NCI-H128 (cell line): ENCODE data around the gene C19orf81.

Experiments used
- DNase-seq: peaks from one replicate; lab custom pipeline; 2025; ENCODE audit not compliant: unreplicated experiment; lab: John Stamatoyannopoulos, UW

The C19orf81 gene

GRCh38 chr19:50658441-50659317 is 9.4 kb downstream of the C19orf81 start:
- no peak for DNase-seq

DNA sequence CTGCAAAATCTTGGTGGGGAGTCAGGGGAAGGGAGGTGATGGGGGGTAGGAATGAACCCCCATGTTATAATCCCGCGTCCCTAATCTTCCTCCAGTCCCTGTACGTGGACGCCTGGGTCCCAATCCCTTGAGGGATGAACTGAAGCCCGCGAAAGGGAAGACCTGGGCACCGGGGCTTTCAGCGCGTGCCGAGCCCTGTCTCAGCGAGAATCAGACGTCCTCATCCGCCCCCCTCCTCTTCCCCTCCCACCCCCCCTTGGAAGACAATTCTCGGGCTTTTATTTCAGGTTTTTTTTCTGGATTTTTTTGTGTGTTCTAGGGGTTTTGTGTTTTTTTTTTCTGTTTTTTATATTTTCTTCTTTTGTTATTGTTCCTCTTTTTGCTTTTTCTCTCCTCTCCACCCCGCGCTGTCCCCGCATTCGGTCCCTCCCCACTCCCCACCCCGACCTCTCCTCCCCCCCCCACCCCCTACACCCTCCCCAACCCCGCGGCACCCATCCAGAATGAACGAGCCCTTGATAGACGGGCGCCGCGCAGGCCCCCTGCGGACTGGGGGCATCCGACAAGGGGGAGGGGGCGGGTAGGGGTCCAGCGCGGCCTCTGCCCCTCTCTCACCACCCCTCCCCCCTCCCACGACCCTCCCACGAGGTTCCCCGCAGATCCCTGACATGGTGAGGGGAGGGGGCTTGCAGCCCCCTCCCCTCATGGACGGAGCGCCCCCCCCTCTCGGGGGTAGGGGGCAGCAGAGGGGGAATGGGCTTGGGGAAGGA is 10.3 kb downstream of the C19orf81 start:
- DNase-seq = no peak

- DNase-seq = no peak
These were observed 10.8 kb downstream of the C19orf81 start for GRCh38 chr19:50660088-50660366.

- no peak for DNase-seq
These were observed 11.8 kb downstream of the C19orf81 start for GRCh38 chr19:50661023-50661422.

GRCh38 chr19:50661766-50662650 is 12.8 kb downstream of the C19orf81 start:
- DNase-seq = no peak

DNA sequence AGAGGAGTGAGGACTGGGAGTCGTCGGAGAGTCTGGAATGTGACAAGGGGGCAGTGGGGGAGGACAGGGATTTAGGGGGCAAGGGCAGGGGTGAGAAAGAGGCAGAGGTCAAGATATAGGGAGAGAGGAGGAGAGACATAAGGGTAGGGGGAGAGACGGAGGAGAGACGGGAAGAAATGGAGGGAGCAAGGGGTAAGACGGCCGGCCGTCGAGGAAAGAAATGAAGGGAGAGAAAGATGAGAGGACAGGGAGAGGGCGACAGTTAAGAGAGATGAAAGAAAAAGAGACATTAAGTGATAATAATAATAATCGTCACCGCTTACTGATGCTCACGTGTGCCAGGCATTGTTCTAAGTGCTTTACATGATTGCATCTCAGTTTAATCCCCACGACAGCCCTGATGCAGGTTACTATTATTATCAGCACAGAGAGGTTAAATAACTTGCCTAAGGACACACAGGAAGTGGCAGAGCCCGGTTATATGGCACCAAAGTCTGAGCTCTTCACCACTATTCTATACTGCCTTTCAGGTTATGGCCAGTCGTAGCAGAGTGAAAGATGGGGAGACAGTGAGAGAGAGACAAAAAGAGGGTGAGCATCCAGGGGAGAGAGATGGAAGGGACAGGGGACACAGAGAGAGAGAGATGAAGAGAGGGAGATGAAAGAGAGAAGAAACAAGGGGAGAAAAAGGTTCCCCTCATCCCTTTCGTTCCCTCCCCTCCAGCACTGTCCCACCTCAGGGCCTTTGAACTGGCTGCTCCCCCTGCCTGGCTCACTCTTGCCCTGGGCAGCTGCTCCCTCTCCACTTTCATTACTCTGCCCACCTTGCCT is 13.6 kb downstream of the C19orf81 start:
- no peak for DNase-seq

GRCh38 chr19:50663482-50663790 is 14.2 kb downstream of the C19orf81 start:
- no peak for DNase-seq

- no peak for DNase-seq
These were observed 15.0 kb downstream of the C19orf81 start for GRCh38 chr19:50664204-50664603.

GRCh38 chr19:50666346-50667176 is 17.3 kb downstream of the C19orf81 start:
- DNase-seq = no peak

DNA sequence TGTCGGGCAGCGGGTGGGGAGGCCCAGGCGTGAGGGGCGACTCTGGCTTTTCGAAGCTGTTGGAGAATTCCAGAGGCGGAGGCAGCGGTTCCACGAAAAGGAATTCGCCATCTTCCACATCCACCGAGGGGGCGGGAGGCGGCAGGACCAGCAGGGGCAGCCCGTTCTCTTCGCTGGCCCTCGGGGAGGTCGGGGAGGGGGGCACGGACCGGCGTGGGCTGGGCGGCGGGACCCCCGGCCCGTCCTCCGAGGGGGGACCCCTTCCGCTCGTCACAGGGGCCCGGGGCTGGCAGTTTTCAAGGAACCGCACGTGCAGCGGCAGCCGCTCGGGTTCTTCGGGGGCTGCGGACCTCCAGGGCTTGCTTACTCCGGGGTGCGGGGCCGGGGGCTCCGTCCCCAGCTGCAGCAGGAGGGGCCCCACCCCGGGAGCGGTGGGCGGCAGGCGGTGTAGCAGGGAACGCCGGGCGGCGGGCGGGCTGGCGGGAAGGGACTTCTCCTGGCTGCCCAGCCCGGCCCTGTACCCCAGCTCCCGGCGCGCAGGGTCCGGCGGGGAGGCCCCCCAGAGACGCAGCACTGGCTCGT is 18.0 kb downstream of the C19orf81 start:
- DNase-seq = no peak

GRCh38 chr19:50667759-50668231 is 18.6 kb downstream of the C19orf81 start:
- no peak for DNase-seq

DNA sequence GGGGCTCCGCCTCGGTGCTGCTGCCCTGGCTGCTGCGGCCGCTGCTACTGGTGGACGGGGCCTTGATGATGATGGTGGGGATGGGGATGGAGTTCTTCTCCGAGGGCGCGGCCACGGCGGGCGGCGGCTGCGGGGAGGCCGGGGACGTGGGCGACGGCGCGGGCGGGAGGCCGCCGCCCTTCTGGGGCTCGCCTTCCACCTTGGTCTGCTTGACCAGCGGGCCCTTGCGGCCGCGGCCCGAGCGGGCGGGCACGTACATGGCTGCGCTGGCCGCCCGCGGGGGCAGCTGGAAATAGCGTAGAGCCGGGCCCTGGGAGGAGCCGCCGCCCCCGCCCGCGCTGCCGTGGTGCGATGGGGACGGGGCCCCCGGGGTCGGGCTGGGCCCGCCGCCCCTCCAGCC is 19.2 kb downstream of the C19orf81 start:
- DNase-seq = no peak

- DNase-seq = no peak
These were observed 19.6 kb downstream of the C19orf81 start for GRCh38 chr19:50668879-50669278.

DNA sequence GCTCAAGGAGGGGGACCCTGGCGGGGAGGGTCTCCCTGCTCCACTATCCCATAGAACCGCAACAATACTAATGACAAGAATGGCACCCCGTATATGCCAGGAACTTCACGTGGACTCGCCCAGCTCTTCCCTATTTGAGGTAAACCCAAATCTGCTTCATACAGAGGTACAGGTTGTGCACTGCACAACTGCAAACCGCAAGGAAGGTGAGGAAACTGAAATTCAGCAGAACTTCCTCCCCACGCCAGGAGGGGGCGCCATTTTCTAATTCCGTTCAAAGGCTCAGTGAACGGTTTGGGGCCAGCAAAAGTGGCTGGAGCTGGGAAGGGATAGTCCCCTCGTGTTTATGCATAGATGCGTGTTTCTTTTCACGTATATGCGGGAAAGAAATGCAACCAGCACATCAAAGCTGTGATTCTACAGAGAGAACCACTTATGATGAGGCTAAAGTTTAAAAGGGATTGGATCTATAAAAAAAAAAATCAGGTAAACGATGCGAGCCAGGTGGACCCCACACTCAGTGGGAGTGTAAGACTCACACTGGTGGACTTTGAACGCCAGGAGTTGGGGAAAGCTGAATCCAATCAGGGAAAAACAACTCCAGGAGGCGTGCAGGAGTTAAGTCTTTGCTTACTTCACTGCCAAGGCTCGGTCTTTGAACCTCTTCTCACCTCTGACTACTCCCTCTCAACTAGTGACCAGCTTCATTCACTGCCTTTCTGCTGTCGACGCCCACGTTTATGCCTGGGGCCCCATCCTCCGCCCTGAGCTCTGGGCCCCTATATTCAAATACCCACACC is 20.3 kb downstream of the C19orf81 start:
- DNase-seq = no peak

DNA sequence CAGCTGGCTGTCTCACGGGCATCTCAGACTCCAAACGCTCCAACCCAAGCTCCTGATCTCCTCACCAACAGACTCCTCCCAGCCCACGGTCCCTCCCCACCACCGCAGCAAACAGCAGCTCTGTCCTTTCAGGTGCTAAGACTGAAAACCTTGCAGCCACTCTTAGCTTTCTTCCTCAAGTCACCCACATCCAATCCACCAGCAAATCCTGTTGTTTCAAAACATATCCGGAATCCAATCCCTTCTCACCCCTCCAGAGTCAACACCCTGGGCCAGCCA is 20.8 kb downstream of the C19orf81 start:
- DNase-seq = no peak

DNA sequence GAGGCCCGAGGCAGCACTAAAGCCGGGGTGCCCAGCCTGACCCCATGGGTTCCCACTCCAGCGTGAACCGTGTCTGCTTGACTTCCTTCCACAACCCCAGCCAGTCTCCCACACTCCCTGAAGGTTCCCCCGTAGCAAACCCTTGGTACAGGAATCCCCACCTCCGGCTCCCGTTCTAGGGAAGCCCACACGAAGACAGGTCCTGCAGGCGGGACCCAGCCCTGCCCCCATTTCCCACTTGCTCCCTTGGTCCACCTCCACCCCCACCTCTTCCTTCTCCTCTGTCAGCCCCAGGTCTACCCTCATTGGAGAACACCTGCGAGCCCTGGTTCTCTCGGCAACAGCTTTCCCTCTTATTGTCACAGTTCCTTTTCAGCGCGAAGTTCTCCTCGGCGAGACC is 23.9 kb downstream of the C19orf81 start:
- DNase-seq = no peak

DNA sequence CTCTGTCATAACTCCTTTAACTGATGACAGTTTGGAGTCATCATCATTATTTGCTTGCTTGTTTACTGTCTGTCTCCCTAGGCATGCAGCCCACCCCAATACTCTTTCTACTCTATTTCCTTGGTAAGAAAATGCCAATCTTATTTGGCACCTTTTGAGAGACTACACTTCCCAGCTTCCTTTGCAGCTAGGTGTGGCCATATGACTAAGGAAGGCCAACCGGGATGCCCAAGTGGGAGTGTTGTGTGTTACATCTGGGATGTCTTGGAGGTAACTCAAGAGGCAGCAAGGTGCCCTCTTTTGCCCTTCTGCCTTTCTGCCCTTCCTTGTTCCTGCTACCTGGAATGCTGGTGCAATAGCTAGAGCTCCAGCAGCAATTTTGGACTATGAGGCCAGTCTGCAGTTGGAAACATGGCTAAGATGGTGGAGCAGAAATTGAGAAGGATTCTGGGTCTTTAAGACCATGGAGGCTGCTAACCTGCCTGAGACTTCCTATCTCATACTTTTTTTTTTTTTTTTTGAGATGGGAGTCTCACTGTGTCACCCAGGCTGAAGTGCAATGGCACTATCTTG is 27.5 kb downstream of the C19orf81 start:
- no peak for DNase-seq

DNA sequence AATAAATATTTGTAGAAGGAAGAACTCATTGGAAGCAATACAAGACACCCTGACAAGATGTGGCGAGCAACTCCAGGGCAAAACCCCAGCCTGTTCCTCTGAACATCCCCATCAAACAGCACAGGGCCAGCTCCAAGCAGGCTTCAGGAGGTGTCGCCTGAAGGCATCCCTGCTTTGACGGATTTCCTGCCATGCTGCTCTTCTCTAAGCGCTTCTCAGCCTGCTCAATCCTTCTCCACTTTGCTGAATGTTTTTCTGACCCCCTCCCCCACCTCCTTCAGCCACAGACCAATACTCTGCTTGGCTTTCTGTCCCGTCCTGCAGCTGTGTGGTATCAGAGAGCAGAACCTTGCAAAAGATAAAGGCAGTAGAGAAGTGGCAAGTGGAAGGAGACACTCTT is 28.4 kb downstream of the C19orf81 start:
- no peak for DNase-seq

- no peak for DNase-seq
These were observed 29.1 kb downstream of the C19orf81 start for GRCh38 chr19:50678323-50678722.
